NCI-H2107 (cell line): Measurements from ENCODE around the gene DGKE.

ENCODE experiments used
- DNase-seq: peaks from one replicate; lab custom pipeline; 2025; lab: John Stamatoyannopoulos, UW

The DGKE gene

DNA sequence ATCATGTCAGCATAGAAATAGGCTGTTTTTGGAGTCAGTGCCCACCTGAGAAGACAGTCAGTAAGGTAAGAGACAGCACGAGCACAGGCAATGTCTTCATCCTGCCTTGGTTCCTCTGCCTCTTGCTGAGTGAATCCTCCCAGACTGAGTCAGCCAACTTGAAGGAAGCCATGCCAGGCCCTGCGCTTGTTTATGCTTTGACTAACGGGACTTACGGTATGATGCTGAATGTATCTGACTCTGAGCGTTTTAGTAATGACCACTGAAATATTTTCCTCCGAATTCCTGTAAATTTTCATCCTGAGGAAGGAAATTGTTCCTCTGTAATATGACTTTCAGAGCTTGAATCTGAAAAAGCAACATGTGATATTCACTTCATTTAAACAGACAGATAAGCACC lies 18.2 kb upstream of the DGKE start:
- DNase-seq, result no peak

DNA sequence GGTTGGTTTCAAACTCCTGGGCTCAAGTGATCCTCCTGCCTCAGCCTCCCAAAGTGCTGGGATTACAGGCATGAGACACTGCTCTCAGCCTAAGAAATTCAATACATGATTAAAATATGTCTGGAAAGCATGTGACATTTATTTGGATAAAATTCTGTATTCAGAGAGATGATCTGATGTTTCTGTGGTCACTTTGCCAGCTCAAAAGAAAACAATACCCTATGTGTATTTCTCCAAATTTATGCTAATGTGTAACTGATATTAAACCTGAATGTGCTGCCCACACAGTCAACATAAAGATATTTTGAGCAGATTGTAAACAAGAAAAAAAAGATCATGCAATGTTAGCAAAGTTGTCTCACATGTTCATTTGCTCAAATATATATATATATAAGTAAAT lies 16.9 kb upstream of the DGKE start:
- no peak for DNase-seq

DNA sequence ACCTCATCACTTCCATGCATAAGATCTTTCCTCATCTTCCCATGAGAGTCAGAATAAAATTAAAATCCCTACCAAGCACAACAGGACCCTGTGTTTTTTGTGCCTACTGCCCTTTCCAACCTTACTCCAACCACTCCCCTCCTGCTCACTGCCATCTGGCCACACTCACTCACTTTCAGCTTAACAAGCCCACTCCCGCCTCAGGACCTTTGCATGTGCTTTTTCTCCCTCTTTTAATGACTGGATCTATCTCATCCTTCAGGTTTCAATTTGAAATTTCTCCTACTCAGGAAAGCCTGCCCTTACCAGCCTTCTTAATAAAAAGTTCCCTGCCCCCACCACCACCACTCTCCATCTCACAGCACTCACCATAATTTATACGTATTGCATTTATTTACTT lies 14.9 kb upstream of the DGKE start:
- DNase-seq, result no peak

DNA sequence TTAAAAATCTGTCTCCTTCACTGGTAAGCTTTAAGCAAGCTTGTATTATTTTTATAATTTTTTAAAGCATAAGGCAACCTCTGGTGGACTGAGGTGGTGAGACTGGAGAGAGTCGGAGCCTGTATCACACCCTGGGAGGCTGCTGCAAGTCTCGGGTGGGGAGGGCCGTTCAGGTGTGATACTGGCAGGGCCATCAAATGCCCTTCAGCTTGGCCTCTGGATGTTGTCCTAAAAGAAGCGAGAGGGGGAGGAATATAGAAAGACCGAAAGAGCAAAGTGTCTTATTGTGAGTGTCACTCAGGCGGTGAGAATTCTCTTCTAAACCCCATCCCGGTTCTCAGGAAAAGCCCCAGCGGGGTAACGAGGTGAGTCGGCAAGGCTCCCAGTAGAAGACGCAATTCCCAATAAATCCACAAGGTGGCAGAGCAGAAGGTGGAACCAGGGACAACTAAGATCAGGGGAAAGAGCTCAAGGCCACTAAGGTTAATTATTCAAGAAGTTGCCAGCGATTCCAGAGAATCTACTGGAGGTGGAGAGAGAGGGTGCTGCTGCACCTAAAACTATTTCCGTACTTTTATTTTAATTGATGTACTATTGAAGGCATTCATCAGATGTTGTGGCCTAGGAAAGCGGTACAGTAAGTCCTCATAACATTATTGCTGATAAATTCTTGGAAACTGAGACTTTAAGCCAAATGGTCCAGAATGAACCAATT lies 14.4 kb upstream of the DGKE start:
- peak; percentile 51 for DNase-seq

- DNase-seq, result no peak
These were observed 13.7 kb upstream of the DGKE start for GRCh38 chr17:56820207-56820606.

DNA sequence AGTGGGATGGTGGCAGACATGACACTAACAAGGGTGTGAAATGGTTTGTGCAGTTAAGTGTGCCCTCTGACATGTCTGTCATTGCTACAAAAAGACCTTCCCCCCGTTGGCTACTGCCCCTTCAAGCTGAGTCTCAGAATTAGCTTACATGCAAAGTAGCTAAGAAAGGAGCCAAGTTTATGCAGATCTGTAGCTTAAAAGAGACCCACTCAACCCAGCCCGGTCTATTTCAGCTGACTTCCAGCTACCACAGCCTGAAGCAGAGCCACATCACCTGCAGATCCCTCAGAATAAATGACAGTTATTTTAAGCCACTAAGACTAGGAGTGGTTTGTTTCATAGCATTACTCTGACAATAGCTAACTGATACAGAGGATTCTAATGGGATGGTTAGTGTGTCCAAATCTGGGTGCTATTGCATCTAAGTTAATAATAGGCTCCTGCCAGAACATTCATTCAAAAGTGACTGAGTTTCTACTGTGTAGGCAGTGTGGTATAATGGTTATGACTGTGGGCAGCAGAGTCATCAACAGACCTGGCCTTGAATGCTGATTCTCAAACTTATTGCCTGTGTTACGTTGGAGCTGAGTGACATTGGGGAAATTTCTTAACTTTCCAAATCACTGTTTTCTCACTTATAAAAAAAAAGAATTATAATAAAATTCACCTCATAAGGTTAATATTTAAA lies 12.0 kb upstream of the DGKE start:
- no peak for DNase-seq

- no peak for DNase-seq
These were observed 11.2 kb upstream of the DGKE start for GRCh38 chr17:56822725-56823124.

GRCh38 chr17:56823848-56824247 lies 10.1 kb upstream of the DGKE start:
- no peak for DNase-seq

- no peak for DNase-seq
These were observed 9.4 kb upstream of the DGKE start for GRCh38 chr17:56824503-56824902.

DNA sequence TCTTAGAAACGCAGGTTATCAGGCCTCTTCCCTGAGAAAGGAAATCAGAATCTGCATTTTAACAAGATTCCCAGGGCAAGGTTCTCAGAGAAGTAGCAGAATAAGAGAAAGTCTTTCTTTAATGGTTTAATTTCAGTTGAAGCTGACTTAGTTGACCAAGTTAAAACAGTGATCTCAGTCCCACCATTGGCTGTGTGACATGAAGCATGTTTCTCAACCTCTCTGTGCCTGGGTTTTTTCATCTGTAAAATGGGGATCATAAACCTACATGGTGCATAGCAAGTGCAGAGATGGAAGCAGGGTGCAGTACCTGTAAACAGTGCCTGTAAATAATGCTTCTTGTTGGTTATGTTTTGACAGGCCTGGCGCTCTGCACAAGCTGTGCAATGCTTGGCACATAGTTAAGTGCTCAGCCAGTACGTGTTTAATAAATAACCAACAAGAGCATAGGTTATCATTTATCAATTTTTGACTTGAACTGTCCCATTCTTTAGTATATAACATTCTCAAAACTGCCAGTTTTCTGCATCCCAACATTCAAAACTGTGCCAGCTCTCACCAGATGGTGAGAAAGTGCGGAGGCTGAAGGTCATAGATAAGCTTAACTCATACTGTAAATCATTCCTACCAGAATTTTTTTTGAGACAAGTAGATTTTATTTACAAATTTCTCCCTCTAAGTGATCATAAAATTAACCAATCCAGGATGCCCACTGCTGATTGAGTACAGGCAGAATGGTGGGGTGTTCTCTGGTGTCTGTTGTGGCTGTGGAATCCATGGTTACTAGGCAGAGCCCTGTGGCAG lies 7.1 kb upstream of the DGKE start:
- DNase-seq, result no peak

DNA sequence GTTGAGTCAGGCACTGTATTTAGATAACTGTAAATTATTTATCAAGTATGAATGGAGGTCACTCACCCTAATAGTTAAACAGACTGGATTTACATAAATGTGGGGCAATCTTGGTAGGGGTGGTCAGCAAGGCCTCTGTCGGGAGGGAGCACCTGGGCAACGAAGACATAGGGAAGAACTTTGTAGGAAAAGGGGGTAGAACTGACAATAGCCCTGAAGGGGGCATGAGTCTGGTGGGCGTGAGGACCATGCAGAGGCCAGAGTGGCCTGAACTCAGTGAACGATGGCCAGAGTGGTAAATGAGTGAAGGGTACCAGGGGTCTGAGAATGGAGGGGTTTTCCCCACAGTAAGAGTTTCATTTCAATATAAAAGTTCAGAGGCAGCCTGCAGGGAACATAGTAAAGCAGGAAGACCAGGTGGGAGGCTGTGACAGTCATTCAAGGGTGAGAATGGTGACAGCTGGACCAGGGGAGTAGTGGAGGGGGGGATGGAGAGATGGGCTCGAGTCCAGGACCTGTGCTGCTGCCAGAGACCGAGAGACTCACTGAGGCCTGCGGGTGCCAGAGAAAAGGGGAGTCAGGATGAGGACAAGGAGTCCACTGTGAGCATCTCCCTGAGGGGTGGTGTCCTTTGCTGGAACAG lies 3.1 kb upstream of the DGKE start:
- no peak for DNase-seq

DNA sequence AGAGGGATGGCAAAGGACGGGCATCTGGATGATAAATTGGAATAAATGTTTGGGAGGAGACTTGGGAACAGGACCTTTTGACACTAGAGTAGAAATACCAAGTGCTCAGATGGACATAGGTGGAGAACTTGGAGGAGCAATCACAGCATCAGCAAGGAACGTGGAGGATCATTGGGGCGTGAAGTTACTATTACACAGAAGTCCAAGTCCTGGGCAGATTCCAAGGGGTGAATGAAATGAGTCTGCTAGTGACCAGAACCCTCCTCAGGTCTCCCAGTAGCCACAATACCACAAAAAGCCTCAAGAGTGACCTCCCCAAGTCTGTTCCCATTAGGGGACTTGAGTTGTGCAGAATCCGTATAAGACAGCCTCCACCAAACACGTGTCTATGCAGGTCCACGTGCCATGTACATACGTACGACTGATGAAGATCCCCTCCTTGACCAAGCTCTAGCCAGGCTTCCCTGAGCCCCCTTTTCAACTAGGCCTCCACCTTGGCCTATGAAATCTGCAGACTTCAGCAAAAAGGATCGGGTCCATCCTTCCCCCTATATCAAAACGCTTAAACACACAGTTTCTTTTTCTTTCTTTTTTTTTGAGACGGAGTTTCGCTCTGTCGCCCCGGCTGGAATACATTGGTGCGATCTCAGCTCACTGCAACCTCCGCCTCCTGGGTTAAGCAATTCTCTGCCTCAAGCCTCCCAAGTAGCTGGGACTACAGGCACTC lies 2.4 kb upstream of the DGKE start:
- no peak for DNase-seq

DNA sequence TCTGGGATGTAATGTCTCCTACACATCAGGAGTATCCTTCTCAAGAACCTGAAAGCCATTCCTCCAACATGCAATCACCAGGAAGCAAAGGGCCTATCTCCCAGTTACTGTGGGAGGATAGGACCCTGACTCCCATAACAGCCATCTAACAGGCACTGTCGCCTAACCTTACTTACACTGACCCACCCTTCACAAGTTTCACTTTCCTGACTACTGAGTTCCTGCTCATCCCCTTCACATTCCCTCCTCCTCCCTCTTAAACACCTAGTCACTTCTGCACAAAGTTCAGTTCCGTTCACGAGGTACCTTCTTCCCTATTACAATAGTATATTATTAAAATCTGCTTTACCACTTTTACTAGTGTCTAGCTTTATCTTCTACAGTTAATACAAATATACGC lies 1.5 kb upstream of the DGKE start:
- DNase-seq, result no peak

DNA sequence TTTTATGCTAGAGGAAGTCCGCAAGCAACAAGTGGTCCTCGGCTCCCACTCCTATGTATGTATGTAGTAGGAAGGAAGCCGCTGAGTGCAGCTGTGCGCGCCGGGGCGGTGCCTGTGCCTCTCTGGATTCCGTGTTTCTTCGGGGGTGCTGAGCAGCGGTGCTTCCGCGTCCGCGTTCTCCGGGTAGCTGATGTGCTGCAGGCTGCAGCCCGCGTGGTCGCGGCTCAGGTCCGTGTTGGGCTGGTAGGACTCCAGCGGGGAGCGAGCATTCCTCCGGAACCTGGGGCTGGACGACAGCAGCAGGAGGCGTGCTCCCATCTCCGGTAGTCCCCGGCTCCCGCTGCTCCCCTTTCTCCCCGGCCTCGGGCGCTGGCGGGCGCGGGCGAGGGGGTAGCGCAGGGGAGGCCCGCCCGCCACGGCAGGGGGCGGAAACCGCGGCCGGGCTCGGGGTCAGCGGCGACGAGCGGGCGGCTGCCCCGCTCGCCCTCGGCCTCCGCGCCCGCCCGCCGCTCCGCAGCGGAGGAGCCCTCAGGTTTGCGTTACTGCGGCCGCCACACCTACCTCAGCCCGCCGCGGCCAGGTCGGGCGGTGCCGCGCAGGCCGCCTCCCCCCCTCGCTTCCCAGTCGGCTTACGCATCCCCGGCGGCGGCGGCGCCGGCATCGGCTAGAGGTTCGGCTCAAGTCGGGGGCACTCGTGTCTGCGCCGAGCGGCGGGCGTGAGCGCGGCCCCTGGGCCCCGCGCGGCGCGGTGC lies 718 bp upstream of the DGKE start:
- peak; percentile 68 for DNase-seq

- peak; percentile 5 for DNase-seq
These were observed 671 bp downstream of the DGKE start for GRCh38 chr17:56834380-56835263.

- no peak for DNase-seq
These were observed 1.3 kb downstream of the DGKE start for GRCh38 chr17:56835264-56835585.

- no peak for DNase-seq
These were observed 4.7 kb downstream of the DGKE start for GRCh38 chr17:56838687-56839086.

- DNase-seq, result no peak
These were observed 8.6 kb downstream of the DGKE start for GRCh38 chr17:56842577-56842976.

GRCh38 chr17:56845934-56846333 lies 12.0 kb downstream of the DGKE start:
- no peak for DNase-seq

- DNase-seq, result no peak
These were observed 13.2 kb downstream of the DGKE start for GRCh38 chr17:56847106-56847505.
